Body of pancreas (tissue), 4 donors: ENCODE results near the gene CLPTM1.

ENCODE experiments used
- POLR2A ChIP-seq, 3 donors: fragments of 450-650 bp; IDR thresholded peaks; one replicate each; pipeline ENCODE4 v1.6.1; 2016; ENCODE audit warnings: antibody characterized with exemption in 3 of 3, mild to moderate bottlenecking in 2 of 3
- TF ChIP-seq, protein P1 (sequence below), 7 experiments: fragments of 450-650 bp in 4 of 7; fragments of 200-600 bp in 3 of 7; sonication (generic) in 3 of 7; IDR thresholded peaks; one replicate each; pipeline ENCODE4 v1.5.1; 2016 to 2019; ENCODE audit warnings: antibody characterized with exemption in 7 of 7

DNA sequence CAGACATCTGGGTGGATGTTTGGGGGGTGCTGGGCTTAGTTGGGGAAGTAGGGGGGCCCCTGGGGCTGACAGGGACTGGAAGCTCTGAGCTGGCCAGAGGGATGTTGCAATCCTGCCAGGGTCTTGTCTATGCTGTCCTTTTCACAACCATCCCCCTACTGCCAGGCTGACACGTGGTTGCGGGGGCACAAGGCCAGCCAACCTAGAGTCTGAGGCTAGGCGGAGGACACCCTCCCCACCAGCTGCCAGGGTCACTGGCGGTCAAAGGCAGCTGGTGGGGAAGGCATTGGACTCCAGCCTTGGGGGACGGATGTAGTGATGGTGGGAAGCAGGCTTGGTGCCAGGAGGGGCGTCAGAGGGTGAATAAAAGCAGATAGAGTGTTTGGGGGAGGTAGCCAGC lies 42.3 kb upstream of the CLPTM1 start:
- TF ChIP-seq, protein P1, sequence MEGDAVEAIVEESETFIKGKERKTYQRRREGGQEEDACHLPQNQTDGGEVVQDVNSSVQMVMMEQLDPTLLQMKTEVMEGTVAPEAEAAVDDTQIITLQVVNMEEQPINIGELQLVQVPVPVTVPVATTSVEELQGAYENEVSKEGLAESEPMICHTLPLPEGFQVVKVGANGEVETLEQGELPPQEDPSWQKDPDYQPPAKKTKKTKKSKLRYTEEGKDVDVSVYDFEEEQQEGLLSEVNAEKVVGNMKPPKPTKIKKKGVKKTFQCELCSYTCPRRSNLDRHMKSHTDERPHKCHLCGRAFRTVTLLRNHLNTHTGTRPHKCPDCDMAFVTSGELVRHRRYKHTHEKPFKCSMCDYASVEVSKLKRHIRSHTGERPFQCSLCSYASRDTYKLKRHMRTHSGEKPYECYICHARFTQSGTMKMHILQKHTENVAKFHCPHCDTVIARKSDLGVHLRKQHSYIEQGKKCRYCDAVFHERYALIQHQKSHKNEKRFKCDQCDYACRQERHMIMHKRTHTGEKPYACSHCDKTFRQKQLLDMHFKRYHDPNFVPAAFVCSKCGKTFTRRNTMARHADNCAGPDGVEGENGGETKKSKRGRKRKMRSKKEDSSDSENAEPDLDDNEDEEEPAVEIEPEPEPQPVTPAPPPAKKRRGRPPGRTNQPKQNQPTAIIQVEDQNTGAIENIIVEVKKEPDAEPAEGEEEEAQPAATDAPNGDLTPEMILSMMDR (IDR thresholded peaks at IDR 0.05) = no peak
- no peak for TF ChIP-seq POLR2A (IDR thresholded peaks at IDR 0.05)
